ENCODE data around the gene MYO1D. TPM values are rescaled to one million over a fixed set of nuclear protein-coding genes. Genes with fewer than 3 reads are reported as not detected.

MYO1D gene
- total RNA-seq, 1 experiment from 2014 or later: 1.3 TPM

GRCh38 chr17:32916134-32916533, 39.2 kb upstream of the MYO1D start:
- no peak for DNase-seq (ENCODE audit: low read depth, low spot score)
- no peaks in the 10 kb centered on the region for H3K4me1 ChIP-seq (ENCODE audit: control insufficient read depth, insufficient read depth, low read length)
- H3K36me3 ChIP-seq (ENCODE audit: control insufficient read depth, insufficient read depth, low read length): no peaks in the 10 kb centered on the region
- peaks cover 11% of the 10 kb centered on the region for H3K27me3 ChIP-seq (ENCODE audit: control insufficient read depth, insufficient read depth, low read length)
- ATAC-seq: no peak
- intact Hi-C loops (cut with micrococcal nuclease; ENCODE audit: unreplicated experiment) (no loop called here), in situ Hi-C loops (cut with HindIII; ENCODE audit: low pct_unique_long_range_greater_than_20kb, low sequenced_read_pairs) (no loop called here)
- H3K9me3 ChIP-seq (ENCODE audit: control insufficient read depth, insufficient read depth, low read depth, low read length): no peaks in the 10 kb centered on the region
- no peak overlapping the region for H3K27ac ChIP-seq (ENCODE audit: low read length)
- TF ChIP-seq REST (IDR thresholded peaks at IDR 0.05; ENCODE audit: insufficient read depth in 1 of 2, low read depth in 2 of 2, low read length in 1 of 2) (no peak), POLR2AphosphoS5 (IDR thresholded peaks at IDR 0.05; ENCODE audit: low read depth, low read length) (no peak), CTCF (IDR thresholded peaks at IDR 0.05) (no peak), SIN3A (IDR thresholded peaks at IDR 0.05; ENCODE audit: borderline replicate concordance, insufficient read depth, low read depth, low read length) (no peak), TCF7L2 (IDR thresholded peaks at IDR 0.05; ENCODE audit: low read depth, low read length) (no peak)
- BruUV-seq (replicated peaks): no TSS peak
- H3K4me3 ChIP-seq (ENCODE audit: low read depth in 2 of 2, low read length in 2 of 2): no peak overlapping the region
- CTCF ChIA-PET: interaction anchor here (0.6 to 1.1 kb wide), 2 partner anchors 21 to 111 kb away, joined by 3 read pairs; no protein-coding TSS in a partner anchor
- POLR2A ChIA-PET: no interaction called here

- Histone ChIP-seq H3K36me3 (ENCODE audit: control insufficient read depth, insufficient read depth, low read length) (no peaks in the 10 kb centered on the region), H3K4me3 (ENCODE audit: low read depth in 2 of 2, low read length in 2 of 2) (no peak overlapping the region), H3K4me1 (ENCODE audit: control insufficient read depth, insufficient read depth, low read length) (no peaks in the 10 kb centered on the region), H3K27me3 (ENCODE audit: control insufficient read depth, insufficient read depth, low read length) (peaks cover 14% of the 10 kb centered on the region), H3K9me3 (ENCODE audit: control insufficient read depth, insufficient read depth, low read depth, low read length) (no peaks in the 10 kb centered on the region), H3K27ac (ENCODE audit: low read length) (no peak overlapping the region)
- TF ChIP-seq CTCF (IDR thresholded peaks at IDR 0.05): no peak
- TF ChIP-seq TCF7L2 (IDR thresholded peaks at IDR 0.05; ENCODE audit: low read depth, low read length): no peak
- TF ChIP-seq REST (IDR thresholded peaks at IDR 0.05; ENCODE audit: insufficient read depth in 1 of 2, low read depth in 2 of 2, low read length in 1 of 2): no peak
- no peak for TF ChIP-seq SIN3A (IDR thresholded peaks at IDR 0.05; ENCODE audit: borderline replicate concordance, insufficient read depth, low read depth, low read length)
- no peak for TF ChIP-seq POLR2AphosphoS5 (IDR thresholded peaks at IDR 0.05; ENCODE audit: low read depth, low read length)
- intact Hi-C loops (cut with micrococcal nuclease; ENCODE audit: unreplicated experiment) (no loop called here), in situ Hi-C loops (cut with HindIII; ENCODE audit: low pct_unique_long_range_greater_than_20kb, low sequenced_read_pairs) (no loop called here)
- no TSS peak for BruUV-seq (replicated peaks)
- ATAC-seq (no peak), DNase-seq (ENCODE audit: low read depth, low spot score) (no peak)
- POLR2A ChIA-PET: no interaction called here
- CTCF ChIA-PET: interaction anchor here (0.6 to 0.9 kb wide), 2 partner anchors 80 to 83 kb away, joined by 3 read pairs; no protein-coding TSS in a partner anchor
Measured at GRCh38 chr17:32915245-32915644, 38.3 kb upstream of the MYO1D start.

Measured in Panc1 (cell line).